RWPE1 (cell line): ENCODE results near the gene RAG2.

Source experiments
- CTCF ChIA-PET: fragments of 350-600 bp; sonication (Branson Sonifier 250); formaldehyde crosslinking; extraction: SDS; loops from one replicate; lab custom pipeline; 2021; lab: Yijun Ruan, JAX
- POLR2A ChIA-PET: fragments of 400-600 bp; formaldehyde crosslinking; extraction: SDS; loops from one replicate; lab custom pipeline; 2020; ENCODE audit warnings: antibody characterized with exemption; ENCODE audit not compliant: low non-redundant PET; lab: Yijun Ruan, JAX
- DNase-seq: peaks from one replicate; pipeline ENCODE4 v3.0.0; 2012; ENCODE audit warnings: low spot score
- H3K27ac ChIP-seq: fragments of 450-650 bp; 2 replicates; pipeline ENCODE4 v1.5.1; 2017
- TF ChIP-seq, protein P1 (sequence below): fragments of 450-650 bp; conservative IDR thresholded peaks from 2 replicates; pipeline ENCODE4 v1.5.1; 2017; ENCODE audit warnings: low read depth, mild to moderate bottlenecking

RAG2 gene

DNA sequence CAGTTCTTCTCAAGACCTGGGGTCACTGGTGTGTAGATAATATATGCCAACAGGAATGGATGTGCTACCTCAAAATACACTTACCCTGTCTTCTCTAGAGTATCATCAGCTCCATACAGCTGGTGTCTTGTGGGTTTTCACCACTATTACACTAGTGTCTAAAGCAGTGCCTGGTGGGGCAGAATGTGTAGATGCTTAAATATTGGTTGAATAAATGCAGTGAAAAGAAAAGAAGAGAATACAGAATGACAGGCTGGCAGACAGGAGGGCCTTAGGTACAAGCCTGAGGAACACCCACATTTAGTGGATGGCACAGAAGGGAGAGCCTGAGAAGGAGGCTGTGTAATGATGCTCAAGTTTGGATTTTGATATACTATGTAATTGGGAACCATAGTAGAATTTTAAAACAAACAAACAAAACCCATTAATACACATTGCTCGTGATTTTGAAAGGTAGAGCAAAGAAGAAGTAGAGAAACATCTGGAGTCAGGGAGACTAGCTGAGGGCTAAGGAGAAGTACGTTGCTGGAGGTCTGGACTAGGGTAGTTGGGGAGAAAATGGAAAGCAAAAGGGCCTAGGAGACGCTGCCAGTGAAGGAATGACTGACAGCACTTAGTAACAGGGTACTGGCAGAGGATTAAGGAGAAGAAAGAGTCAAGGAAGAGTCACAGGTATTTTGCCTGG lies 20.5 kb upstream of the RAG2 start:
- ChIA-PET POLR2A (no interaction called here), CTCF (interaction anchor here (0.6 to 0.7 kb wide), 2 partner anchors 214 to 1988 kb away, joined by 3 read pairs; no protein-coding TSS in a partner anchor)
- TF ChIP-seq, protein P1, sequence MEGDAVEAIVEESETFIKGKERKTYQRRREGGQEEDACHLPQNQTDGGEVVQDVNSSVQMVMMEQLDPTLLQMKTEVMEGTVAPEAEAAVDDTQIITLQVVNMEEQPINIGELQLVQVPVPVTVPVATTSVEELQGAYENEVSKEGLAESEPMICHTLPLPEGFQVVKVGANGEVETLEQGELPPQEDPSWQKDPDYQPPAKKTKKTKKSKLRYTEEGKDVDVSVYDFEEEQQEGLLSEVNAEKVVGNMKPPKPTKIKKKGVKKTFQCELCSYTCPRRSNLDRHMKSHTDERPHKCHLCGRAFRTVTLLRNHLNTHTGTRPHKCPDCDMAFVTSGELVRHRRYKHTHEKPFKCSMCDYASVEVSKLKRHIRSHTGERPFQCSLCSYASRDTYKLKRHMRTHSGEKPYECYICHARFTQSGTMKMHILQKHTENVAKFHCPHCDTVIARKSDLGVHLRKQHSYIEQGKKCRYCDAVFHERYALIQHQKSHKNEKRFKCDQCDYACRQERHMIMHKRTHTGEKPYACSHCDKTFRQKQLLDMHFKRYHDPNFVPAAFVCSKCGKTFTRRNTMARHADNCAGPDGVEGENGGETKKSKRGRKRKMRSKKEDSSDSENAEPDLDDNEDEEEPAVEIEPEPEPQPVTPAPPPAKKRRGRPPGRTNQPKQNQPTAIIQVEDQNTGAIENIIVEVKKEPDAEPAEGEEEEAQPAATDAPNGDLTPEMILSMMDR, result no peak
- no peak for DNase-seq
- H3K27ac ChIP-seq, result no peak overlapping the region

DNA sequence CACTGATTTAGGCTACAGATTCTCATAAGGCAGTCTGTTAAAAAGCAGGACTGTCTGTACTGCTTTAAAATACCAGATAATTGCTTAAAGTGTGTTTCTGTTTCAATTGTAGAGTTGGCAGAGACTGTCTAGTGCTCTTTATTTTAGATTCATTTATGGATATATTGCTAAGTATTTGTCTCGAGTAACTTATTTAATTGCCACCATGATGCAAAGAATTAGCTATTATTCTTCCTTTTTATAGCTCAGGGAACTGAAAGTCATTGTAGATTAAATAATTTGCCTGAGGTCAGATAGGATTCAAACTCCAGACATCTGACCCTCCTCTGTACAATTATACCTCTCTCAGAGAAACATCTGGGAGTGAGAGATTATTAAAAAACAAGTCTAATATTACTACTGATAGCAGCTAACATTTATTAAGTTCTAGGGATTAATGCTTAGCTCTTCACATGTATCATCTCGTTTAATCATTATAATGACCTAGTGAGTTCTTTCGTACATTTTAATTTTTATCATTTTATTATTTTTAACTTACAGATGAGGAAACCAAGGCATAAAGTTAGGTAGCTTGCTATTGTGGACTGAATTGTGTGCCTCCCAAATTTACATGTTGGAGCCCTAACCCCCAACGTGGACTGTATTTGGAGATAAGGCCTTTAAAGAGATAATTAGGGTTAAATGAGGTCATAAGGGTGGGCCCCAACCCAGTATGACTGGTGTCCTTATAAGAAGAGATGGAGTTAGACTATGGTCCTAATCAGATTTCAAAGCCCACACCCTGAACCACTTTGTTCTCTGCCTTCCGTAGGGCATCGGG lies 19.7 kb upstream of the RAG2 start:
- POLR2A ChIA-PET, result no interaction called here
- TF ChIP-seq, protein P1, result no peak
- CTCF ChIA-PET, result interaction anchor here (0.6 kb wide), 1 partner anchor 1988 kb away, joined by 3 read pairs; no protein-coding TSS in a partner anchor
- no peak for DNase-seq
- no peak overlapping the region for H3K27ac ChIP-seq

DNA sequence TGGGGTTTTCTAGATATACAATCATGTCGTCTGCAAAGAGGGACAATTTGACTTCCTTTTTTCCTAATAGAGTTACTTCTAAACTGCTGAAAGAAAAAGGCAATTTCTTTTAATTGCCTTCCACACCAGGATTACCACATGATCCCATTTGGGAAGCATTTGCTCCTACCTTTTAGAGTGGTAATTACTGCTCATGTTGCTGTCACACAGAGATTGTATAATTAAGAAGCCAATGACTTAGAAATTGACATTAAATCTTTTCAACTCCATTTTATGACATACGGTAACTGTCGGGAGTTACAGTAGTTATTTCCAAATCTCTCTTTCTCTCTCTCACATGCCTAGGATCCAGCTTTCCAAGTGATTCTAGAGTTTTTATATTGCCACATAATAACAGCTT lies 17.8 kb upstream of the RAG2 start:
- CTCF ChIA-PET, result no interaction called here
- TF ChIP-seq, protein P1, result no peak
- H3K27ac ChIP-seq, result no peak overlapping the region
- DNase-seq, result no peak
- POLR2A ChIA-PET, result no interaction called here

DNA sequence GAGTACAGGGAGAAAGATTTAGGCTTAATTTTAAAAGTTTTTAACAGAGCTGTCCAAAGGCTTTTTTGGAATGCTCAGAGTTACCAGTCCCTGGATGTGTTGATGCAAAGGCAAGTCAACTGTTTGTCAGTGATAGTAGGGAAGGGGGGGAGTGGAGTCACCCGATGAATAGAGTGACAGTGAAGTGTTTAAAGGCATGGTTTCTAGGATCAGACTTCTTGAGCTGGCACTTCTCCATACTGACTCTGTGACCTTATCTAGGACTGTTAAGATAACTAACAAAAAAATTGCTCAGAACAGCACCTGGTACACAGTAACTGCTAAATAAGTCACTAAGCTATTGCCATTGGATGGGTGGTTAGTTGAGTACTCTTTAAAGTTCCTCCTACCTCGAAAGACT lies 11.3 kb upstream of the RAG2 start:
- no peak for DNase-seq
- no peak overlapping the region for H3K27ac ChIP-seq
- CTCF ChIA-PET, result no interaction called here
- TF ChIP-seq, protein P1, result no peak
- POLR2A ChIA-PET, result no interaction called here

DNA sequence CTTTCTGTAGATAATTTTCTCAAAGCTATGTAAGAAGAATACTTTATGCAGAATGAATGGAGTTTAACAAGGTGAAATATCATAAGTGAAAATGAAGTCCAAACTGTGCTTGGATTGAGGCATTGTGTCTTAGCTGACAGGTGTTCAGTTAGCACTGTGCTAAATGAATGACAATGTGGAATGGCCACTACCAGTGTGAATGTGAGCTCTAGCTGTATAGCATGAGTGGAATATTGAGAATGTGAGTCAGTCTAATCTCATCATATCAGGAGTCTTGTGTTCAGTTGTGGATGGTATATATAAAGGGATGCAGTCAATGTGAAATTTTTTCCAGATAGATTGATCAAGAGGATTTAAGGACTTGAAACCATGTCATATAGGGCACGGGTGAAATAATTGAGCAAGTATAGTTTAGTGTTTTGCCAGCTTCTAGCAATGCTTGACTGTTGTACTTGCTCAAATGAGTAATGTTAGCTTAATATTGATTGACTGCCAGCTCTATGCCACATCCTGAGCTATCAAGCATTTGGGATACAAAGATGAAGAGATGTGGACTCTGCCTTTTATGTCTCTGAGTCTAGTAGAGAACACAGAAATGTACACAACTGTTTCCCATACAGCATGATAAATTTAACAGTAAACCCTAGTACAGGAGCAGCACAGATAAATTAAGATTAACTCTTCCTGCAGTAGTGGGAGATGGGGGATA lies 10.6 kb upstream of the RAG2 start:
- TF ChIP-seq, protein P1, result no peak
- DNase-seq, result no peak
- no peak overlapping the region for H3K27ac ChIP-seq
- ChIA-PET POLR2A (no interaction called here), CTCF (interaction anchor here (0.6 kb wide), 1 partner anchor 63 kb away, joined by 3 read pairs; no protein-coding TSS in a partner anchor)
